NCI-H774 (cell line): ENCODE measurements around the gene NOL3.

ENCODE experiments used
- DNase-seq: peaks from one replicate; lab custom pipeline; 2025; lab: John Stamatoyannopoulos, UW

NOL3 gene

GRCh38 chr16:67190041-67190440, 19.7 kb downstream of the NOL3 start, which contains the start of gene EXOC3L1:
Gene EXOC3L1 (minus strand): TSS chr16:67190136. CDS start chr16:67189676, 460 bp downstream.
- DNase-seq, result no peak

DNA sequence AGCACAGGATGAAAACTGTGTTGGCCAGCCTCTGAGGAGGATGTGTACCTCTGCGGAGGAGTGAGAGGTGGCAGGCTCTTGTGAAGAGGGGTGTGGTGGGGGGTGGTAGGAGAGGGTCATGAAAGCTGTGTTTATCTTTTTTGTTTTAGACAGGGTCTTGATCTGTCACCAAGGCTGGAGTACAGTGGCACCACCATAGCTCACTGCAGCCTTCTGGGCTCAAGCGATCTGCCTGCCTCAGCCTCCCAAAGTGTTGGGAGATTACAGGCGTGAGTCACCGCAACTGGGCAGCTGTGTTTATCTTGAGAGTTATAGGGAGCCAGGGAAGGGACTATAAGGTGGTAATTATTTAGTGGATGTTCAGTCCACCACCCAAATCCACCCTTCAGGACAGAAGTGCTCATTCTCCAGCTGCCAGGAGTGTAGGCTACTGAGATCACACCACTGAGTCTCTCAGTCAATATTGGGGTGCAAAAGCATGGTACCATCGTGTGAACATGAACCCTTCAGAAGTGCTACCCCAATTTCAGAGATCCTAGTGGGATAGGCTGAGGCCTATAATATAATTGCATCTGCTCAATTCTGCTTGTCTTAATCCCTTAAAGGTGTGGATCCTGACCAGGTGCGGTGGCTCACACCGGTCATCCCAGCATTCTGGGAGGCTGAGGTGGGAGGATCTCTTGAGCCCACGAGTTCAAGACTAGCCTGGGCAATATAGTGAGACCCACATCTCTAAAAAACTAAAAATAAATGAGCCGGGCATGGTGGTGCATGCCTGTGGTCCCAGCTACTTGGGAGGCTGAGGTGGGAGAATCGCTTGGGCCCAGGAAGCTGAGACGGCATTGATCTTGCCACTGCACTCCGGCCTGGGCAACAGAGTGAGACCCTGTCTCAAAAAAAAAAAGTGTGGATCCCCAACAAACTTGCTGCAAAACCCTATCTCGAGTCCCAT, 20.4 kb downstream of the NOL3 start:
- DNase-seq, result no peak

- DNase-seq, result no peak
Measured at GRCh38 chr16:67191411-67191994, 21.2 kb downstream of the NOL3 start.

- peak; percentile 68 for DNase-seq
Measured at GRCh38 chr16:67191995-67192681, 21.8 kb downstream of the NOL3 start, which contains the start of gene E2F4. Gene E2F4 (plus strand): TSS chr16:67192155. CDS start chr16:67192228, 73 bp downstream.

GRCh38 chr16:67192781-67193361, 22.5 kb downstream of the NOL3 start:
- no peak for DNase-seq

DNA sequence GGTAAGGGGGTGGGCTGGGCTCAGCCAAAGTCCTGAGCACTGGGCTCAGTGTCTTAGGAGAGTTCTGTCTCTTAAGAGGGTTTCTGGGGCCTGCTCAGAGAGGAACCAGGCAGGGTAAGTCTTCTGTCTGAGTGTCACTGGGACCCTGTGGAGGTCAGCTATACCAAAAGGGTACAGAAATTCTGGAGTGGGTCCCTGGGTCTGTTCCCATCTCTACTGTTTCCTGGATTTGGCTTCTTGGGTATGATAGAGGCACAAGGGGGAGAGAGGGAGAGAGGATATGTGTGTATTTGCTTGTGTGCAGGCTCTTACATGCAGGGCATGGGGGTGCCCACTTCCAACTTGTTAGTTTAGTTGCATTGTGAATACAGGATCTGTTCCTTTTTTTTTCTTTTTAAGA, 23.2 kb downstream of the NOL3 start:
- no peak for DNase-seq

GRCh38 chr16:67194260-67194659, 23.9 kb downstream of the NOL3 start:
- DNase-seq, result no peak

DNA sequence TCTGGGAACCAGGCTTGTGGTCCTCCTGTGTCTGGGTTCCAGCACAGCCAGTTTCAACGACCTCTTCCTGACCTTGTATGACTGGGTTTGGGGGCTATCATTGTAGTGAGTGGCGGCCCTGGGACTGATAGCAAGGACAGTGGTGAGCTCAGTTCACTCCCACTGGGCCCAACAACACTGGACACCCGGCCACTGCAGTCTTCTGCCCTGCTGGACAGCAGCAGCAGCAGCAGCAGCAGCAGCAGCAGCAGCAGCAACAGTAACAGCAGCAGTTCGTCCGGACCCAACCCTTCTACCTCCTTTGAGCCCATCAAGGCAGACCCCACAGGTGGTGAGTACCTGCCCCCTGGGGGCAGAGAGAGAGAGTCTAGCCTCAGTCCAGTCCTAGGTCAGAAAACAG, 25.3 kb downstream of the NOL3 start:
- no peak for DNase-seq

DNA sequence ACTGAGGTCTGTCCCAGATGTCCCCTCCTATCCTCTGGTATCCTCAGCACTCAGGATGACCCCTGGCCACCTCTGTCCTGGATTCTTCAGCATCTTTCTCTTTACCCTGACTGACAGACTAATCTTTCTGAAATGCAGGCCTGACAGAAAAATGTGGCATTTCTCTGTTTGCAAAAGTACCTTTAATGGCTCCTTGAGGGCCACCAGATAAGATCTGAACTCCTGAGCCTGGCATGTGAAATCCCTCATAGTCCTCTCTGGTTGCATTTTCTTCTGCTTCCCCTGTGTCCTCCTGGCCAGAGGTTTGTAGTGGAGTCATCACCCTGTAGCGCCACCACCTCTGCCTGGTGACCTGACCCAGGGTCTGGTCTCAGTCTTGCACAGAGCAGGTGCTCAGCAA, 26.5 kb downstream of the NOL3 start:
- no peak for DNase-seq

GRCh38 chr16:67197704-67198103, 27.4 kb downstream of the NOL3 start:
- no peak for DNase-seq

GRCh38 chr16:67198238-67198734, 27.9 kb downstream of the NOL3 start:
- DNase-seq, result no peak

GRCh38 chr16:67199011-67199807, 28.9 kb downstream of the NOL3 start, which contains the start of gene ELMO3:
Gene ELMO3 (plus strand): TSS chr16:67199131. CDS start chr16:67199327, 196 bp downstream.
- peak; percentile 21 for DNase-seq

DNA sequence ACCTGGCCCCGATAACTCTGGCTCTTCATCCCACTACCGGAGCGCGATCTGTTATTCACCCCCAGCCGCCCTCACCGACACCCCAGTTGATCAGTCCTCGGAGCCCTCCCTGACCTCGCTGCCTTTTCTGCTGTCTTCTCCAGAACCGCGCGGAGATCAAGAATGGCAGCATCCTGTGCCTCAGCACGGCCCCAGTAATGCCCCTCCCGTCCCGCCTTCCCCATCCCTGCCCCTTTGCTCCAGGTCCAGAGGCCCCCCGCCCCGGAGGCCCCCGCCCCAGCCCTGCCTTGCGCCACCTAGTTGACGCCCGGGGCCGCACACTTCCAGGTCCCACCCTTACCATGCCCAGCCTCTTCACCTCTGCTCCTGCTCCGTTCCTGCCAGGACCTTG, 29.5 kb downstream of the NOL3 start:
- no peak for DNase-seq

GRCh38 chr16:67200491-67200890, 30.2 kb downstream of the NOL3 start:
- no peak for DNase-seq

DNA sequence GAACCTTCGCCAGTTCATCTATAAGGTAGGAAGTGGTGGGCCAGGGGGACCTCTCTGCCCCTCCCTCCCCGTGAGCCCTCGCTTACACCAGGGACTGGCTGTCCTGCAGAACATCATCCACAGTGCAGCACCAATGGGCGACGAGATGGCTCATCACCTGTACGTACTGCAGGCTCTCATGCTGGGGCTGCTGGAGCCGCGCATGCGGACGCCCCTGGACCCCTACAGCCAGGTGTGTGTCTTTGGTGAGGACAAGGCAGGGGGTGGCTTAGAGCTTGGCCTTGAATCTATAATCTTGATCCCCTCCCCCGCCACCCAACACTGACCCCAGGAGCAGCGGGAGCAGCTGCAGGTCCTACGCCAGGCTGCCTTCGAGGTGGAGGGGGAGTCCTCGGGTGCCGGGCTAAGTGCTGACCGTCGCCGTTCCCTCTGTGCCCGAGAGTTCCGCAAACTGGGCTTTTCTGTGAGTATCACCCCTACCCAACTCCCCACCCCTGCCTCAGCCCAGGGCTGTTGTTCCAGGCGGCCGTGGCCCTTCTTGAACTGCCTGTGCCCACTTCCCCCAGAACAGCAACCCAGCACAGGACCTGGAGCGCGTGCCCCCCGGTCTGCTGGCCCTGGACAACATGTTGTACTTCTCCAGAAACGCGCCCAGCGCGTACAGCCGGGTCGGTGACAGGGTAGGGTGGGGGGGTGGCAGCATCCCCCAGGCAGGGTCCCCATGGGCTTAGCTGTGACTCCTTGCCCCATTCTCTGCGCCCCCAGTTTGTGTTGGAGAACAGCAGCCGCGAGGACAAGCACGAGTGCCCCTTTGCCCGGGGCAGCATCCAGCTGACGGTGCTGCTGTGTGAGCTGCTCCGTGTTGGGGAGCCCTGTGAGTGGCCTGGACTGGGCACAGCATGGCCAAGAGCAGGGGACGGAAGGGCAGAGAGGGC, 31.3 kb downstream of the NOL3 start:
- no peak for DNase-seq

DNA sequence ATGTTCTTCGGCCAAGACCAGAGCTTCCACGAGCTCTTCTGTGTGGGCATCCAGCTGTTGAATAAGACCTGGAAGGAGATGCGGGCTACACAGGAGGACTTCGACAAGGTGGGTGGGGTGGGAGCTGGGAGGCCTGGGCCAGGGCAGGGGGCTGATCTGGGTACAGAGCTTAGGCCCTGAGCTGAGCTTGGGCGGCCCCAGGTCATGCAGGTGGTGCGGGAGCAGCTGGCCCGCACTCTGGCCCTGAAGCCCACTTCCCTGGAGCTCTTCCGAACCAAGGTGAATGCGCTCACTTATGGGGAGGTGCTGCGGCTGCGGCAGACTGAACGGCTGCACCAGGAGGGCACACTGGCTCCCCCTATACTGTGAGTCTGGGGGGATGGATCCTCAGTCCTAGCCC, 32.1 kb downstream of the NOL3 start:
- DNase-seq, result no peak

- no peak for DNase-seq
Measured at GRCh38 chr16:67202956-67203493, 32.7 kb downstream of the NOL3 start.

DNA sequence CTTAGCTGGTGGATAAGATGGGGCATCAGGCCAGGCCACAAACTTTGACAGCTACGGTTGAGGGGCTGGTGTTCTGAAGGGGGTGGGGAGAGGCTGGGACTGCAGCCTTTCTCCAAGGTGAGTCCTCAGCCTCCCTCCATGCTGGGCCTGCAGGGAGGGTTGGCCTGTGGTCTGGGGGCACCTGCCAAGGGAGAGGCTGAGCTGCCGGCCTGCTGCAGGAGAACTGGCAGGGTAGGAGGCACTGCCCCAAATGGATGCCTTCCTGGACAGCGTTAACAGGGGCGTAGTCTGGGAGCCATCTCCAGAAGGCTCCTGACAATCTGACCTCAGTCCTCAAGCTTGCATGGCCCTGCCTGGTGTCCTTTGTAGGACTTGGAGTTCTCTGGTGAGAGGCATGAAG, 33.7 kb downstream of the NOL3 start:
- no peak for DNase-seq

GRCh38 chr16:67206129-67206837, 35.9 kb downstream of the NOL3 start:
- DNase-seq, result no peak
